Measurements from ENCODE around the gene VPS13D. TPM values are rescaled to one million over a fixed set of nuclear protein-coding genes. Genes with fewer than 3 reads are reported as not detected.

The VPS13D gene
- total RNA-seq, 4 donors from 2014 or later: 60.9 to 91.6 (median 71.6) TPM

GRCh38 chr1:12416744-12417143 is 186.9 kb downstream of the VPS13D start:
- in situ Hi-C loops (cut with MboI; ENCODE audit: low sequenced_read_pairs in 4 of 4) (no loop called here), intact Hi-C loops (cut with DNase I; ENCODE audit: low total_unique reads) (no loop called here)
- Histone ChIP-seq H3K36me3 (peaks cover 0 to 39% of the 10 kb centered on the region in 2 donors), H3K9me3 (no peaks in the 10 kb centered on the region), H3K27ac (no peak overlapping the region), H3K27me3 (no peaks in the 10 kb centered on the region), H3K4me1 (no peaks in the 10 kb centered on the region), H3K4me3 (no peak overlapping the region)
- no peak for DNase-seq
- TF ChIP-seq POLR2A (IDR thresholded peaks at IDR 0.05): no peak
- no peak for TF ChIP-seq CTCF (IDR thresholded peaks at IDR 0.05 in 4 of 5, conservative IDR thresholded peaks at IDR 0.05 in 1 of 5)
- no peak for ATAC-seq

DNA sequence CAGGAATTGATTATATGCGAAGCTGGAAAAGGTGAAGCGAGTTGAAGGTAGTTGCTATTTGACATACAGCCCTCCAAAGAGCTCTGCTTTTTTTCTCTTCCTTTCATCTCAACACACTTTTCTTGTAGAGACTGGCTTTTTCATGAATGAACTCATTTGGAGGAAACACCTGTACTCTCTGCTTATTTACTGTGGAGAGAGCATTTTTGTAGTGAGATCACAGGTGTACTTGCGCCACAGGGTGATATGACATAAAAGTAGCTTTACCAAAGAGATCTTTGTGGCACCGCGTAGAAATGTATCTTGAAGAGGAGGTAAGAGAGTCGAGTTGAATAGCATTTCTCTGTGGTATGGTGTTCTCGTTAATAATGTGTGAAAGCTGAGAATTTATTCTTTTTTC is 187.6 kb downstream of the VPS13D start:
- peaks cover 0 to 37% of the 10 kb centered on the region in 2 donors for H3K36me3 ChIP-seq
- ATAC-seq (no peak), DNase-seq (no peak)
- H3K4me1 ChIP-seq: peaks cover 0 to 3% of the 10 kb centered on the region in 2 donors
- intact Hi-C loops (cut with DNase I; ENCODE audit: low total_unique reads) (no loop called here), in situ Hi-C loops (cut with MboI; ENCODE audit: low sequenced_read_pairs in 4 of 4) (no loop called here)
- no peak overlapping the region for H3K27ac ChIP-seq
- no peak for TF ChIP-seq CTCF (IDR thresholded peaks at IDR 0.05 in 4 of 5, conservative IDR thresholded peaks at IDR 0.05 in 1 of 5)
- no peak for TF ChIP-seq POLR2A (IDR thresholded peaks at IDR 0.05)
- H3K9me3 ChIP-seq: no peaks in the 10 kb centered on the region
- no peaks in the 10 kb centered on the region for H3K27me3 ChIP-seq
- H3K4me3 ChIP-seq: no peak overlapping the region

DNA sequence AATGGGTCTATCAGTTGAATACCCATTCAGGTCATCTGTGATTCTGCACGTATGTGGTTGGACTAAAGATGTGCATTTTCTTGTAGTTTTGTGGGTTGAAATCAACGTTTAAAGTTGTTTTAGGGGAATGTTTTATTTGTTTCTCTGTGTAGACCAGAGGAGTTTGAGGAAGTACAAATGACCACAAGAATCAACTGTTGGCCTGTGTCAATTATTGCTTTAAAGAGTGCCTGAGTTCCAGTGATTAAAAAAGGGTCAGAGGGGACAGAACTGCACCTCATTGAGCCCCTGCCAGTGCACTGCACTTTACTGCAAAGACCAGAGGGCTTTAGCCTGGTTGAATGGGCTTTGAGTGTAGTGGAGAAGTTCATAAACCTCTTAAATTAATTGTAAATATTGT is 190.3 kb downstream of the VPS13D start:
- ATAC-seq (no peak), DNase-seq (no peak)
- no peak overlapping the region for H3K27ac ChIP-seq
- TF ChIP-seq POLR2A (IDR thresholded peaks at IDR 0.05): no peak
- TF ChIP-seq CTCF (IDR thresholded peaks at IDR 0.05 in 4 of 5, conservative IDR thresholded peaks at IDR 0.05 in 1 of 5): no peak
- no peaks in the 10 kb centered on the region for H3K9me3 ChIP-seq
- intact Hi-C loops (cut with DNase I; ENCODE audit: low total_unique reads) (no loop called here), in situ Hi-C loops (cut with MboI; ENCODE audit: low sequenced_read_pairs in 4 of 4) (no loop called here)
- peaks cover 10 to 26% of the 10 kb centered on the region in 2 donors for H3K4me1 ChIP-seq
- H3K36me3 ChIP-seq: peaks cover 0 to 34% of the 10 kb centered on the region in 2 donors
- H3K27me3 ChIP-seq: no peaks in the 10 kb centered on the region
- H3K4me3 ChIP-seq: no peak overlapping the region

- in situ Hi-C loops (cut with MboI; ENCODE audit: low sequenced_read_pairs in 4 of 4): no loop called here
- no peaks in the 10 kb centered on the region for H3K9me3 ChIP-seq
- intact Hi-C loops (cut with DNase I; ENCODE audit: low total_unique reads): no loop called here
- peak overlapping the region; percentile 8 to 46 (median 27) for H3K27ac ChIP-seq
- ATAC-seq (no peak), DNase-seq (no peak)
- no peak for TF ChIP-seq POLR2A (IDR thresholded peaks at IDR 0.05)
- TF ChIP-seq CTCF (IDR thresholded peaks at IDR 0.05 in 4 of 5, conservative IDR thresholded peaks at IDR 0.05 in 1 of 5): no peak
- H3K27me3 ChIP-seq: no peaks in the 10 kb centered on the region
- peaks cover 13 to 28% of the 10 kb centered on the region in 2 donors for H3K4me1 ChIP-seq
- no peak overlapping the region for H3K4me3 ChIP-seq
- H3K36me3 ChIP-seq: peaks cover 0 to 16% of the 10 kb centered on the region in 2 donors
Observed at GRCh38 chr1:12422488-12422887, 192.7 kb downstream of the VPS13D start.

- peaks cover 0 to under 1% of the 10 kb centered on the region in 2 donors for H3K36me3 ChIP-seq
- TF ChIP-seq POLR2A (IDR thresholded peaks at IDR 0.05) (no peak), CTCF (IDR thresholded peaks at IDR 0.05 in 4 of 5, conservative IDR thresholded peaks at IDR 0.05 in 1 of 5) (no peak)
- no peak overlapping the region for H3K4me3 ChIP-seq
- in situ Hi-C loops (cut with MboI; ENCODE audit: low sequenced_read_pairs in 4 of 4) (no loop called here), intact Hi-C loops (cut with DNase I; ENCODE audit: low total_unique reads) (no loop called here)
- H3K27me3 ChIP-seq: no peaks in the 10 kb centered on the region
- no peaks in the 10 kb centered on the region for H3K9me3 ChIP-seq
- ATAC-seq (no peak), DNase-seq (no peak)
- H3K27ac ChIP-seq: peak overlapping the region in 3 of 4 donors; percentile 32 to 63 (median 46)
- peaks cover 13 to 28% of the 10 kb centered on the region in 2 donors for H3K4me1 ChIP-seq
Observed at GRCh38 chr1:12424087-12424529, 194.3 kb downstream of the VPS13D start.
